DOHH2 (cell line): ENCODE data around the gene PHLDA1.

ENCODE experiments used
- EZH2phosphoT487 ChIP-seq: fragments of 200-600 bp; sonication (generic); IDR thresholded peaks from 2 replicates; pipeline ENCODE4 v1.6.1; 2017; ENCODE audit warnings: borderline replicate concordance, mild to moderate bottlenecking, antibody characterized with exemption, low read length, moderate library complexity, mixed read lengths
- TF ChIP-seq, protein P1 (sequence below): fragments of 200-600 bp; sonication (generic); IDR thresholded peaks from one replicate; pipeline ENCODE4 v1.5.1; 2014; ENCODE audit warnings: antibody characterized with exemption, mild to moderate bottlenecking, low read depth, low read length; ENCODE audit not compliant: poor library complexity, severe bottlenecking

GRCh38 chr12:76020731-76021672 is 10.6 kb downstream of the PHLDA1 start:
- TF ChIP-seq, protein P1, sequence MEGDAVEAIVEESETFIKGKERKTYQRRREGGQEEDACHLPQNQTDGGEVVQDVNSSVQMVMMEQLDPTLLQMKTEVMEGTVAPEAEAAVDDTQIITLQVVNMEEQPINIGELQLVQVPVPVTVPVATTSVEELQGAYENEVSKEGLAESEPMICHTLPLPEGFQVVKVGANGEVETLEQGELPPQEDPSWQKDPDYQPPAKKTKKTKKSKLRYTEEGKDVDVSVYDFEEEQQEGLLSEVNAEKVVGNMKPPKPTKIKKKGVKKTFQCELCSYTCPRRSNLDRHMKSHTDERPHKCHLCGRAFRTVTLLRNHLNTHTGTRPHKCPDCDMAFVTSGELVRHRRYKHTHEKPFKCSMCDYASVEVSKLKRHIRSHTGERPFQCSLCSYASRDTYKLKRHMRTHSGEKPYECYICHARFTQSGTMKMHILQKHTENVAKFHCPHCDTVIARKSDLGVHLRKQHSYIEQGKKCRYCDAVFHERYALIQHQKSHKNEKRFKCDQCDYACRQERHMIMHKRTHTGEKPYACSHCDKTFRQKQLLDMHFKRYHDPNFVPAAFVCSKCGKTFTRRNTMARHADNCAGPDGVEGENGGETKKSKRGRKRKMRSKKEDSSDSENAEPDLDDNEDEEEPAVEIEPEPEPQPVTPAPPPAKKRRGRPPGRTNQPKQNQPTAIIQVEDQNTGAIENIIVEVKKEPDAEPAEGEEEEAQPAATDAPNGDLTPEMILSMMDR: no peak
- no peak for TF ChIP-seq EZH2phosphoT487
